ENCODE results near the gene NINJ1. TPM values are rescaled to one million over a fixed set of nuclear protein-coding genes. Genes with fewer than 3 reads are reported as not detected.
A peak's percentile ranks its signal among the peaks of the same experiment; 100 is the strongest.

The NINJ1 gene
- total and polyA plus RNA-seq, 2 donors (not counting 3 experiments of a cell fraction or from before 2014, with no cell fraction given) = 31.5 to 57.7 TPM

DNA sequence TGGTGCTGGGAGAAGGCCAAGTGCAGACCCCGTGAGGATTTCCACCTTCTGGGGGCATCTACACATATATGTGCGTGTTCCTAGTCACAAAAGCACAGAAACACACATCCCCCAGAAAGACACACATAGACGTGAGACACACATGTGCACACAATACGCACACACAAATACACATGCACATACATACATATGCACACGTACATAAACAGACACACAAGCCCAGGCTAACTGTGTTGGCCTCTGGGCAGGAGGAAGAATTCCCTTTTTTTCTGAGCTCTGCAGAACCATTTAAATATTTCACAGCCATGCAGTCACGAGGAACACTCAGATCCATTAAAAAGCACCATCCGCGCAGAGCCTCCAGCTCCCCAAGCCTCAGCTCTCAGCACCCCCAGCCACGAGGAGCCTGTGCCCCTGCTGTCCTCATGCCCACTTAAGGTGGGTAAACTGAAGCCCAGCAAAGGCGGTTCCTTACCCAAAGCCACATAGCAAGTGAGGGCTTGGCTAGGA, 5.3 kb downstream of the NINJ1 start:
- CTCF ChIA-PET = interaction anchor here (0.9 to 5.7 kb wide), 8 partner anchors 9 to 125 kb away, joined by 3 to 52 read pairs (median 5); partner anchors contain the start of gene CARD19
- POLR2A ChIA-PET = interaction anchor here (1.5 to 1.8 kb wide), 2 partner anchors 9 to 438 kb away, joined by 3 to 9 read pairs; no protein-coding TSS in a partner anchor

More for the DNA sequence above, 5.3 kb downstream of the NINJ1 start:
- H3K27me3 ChIP-seq (ENCODE audit: control insufficient read depth in 2 of 2, insufficient read depth in 2 of 2, low read length in 2 of 2) = no peaks in the 10 kb centered on the region
- intact Hi-C loops (cut with micrococcal nuclease) = loop anchor here (1.0 kb wide), 1 partner anchor 8 kb away; no protein-coding TSS in a partner anchor
- FAIRE-seq (no peak), DNase-seq (ENCODE audit: low read depth, low spot score) (no peak)
- H4K20me1 ChIP-seq (replicated peaks; ENCODE audit: control insufficient read depth, extremely low read depth, insufficient read depth, low read length) = no peaks in the 10 kb centered on the region
- H3K4me2 ChIP-seq (ENCODE audit: insufficient read depth, low read length) = no peak overlapping the region
- no peaks in the 10 kb centered on the region for H3K9me3 ChIP-seq (replicated peaks; ENCODE audit: control insufficient read depth, insufficient read depth, low read length)
- TF ChIP-seq FOS (IDR thresholded peaks at IDR 0.05; ENCODE audit: borderline replicate concordance, insufficient read depth, low read length) (no peak), EZH2 (IDR thresholded peaks at IDR 0.05; ENCODE audit: borderline replicate concordance, low read depth, low read length, severe bottlenecking) (no peak), POLR2AphosphoS5 (IDR thresholded peaks at IDR 0.05; ENCODE audit: insufficient read depth, low read depth, low read length) (no peak), JUN (IDR thresholded peaks at IDR 0.05; ENCODE audit: borderline replicate concordance, insufficient read depth, insufficient read length, low read depth) (no peak), POLR2A (IDR thresholded peaks at IDR 0.05; ENCODE audit: low read depth, low read length) (no peak), MYC (IDR thresholded peaks at IDR 0.05; ENCODE audit: low read depth, low read length) (no peak), GATA2 (IDR thresholded peaks at IDR 0.05; ENCODE audit: insufficient read depth, insufficient read length, low read depth, low read length) (no peak)
- TF ChIP-seq, protein P1, sequence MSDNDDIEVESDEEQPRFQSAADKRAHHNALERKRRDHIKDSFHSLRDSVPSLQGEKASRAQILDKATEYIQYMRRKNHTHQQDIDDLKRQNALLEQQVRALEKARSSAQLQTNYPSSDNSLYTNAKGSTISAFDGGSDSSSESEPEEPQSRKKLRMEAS (IDR thresholded peaks at IDR 0.05; ENCODE audit: insufficient read depth, insufficient read length) = no peak
- TF ChIP-seq, protein P2, sequence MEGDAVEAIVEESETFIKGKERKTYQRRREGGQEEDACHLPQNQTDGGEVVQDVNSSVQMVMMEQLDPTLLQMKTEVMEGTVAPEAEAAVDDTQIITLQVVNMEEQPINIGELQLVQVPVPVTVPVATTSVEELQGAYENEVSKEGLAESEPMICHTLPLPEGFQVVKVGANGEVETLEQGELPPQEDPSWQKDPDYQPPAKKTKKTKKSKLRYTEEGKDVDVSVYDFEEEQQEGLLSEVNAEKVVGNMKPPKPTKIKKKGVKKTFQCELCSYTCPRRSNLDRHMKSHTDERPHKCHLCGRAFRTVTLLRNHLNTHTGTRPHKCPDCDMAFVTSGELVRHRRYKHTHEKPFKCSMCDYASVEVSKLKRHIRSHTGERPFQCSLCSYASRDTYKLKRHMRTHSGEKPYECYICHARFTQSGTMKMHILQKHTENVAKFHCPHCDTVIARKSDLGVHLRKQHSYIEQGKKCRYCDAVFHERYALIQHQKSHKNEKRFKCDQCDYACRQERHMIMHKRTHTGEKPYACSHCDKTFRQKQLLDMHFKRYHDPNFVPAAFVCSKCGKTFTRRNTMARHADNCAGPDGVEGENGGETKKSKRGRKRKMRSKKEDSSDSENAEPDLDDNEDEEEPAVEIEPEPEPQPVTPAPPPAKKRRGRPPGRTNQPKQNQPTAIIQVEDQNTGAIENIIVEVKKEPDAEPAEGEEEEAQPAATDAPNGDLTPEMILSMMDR (IDR thresholded peaks at IDR 0.05; ENCODE audit: extremely low read depth in 1 of 2, insufficient read depth in 1 of 2, low read depth in 1 of 2, low read length in 2 of 2) = no peak
- BruUV-seq (replicated peaks) = no TSS peak
- dilution Hi-C loops (cut with MboI; ENCODE audit: extremely low pct_ligation_motif_present, low sequenced_read_pairs) = no loop called here
- no peak overlapping the region for H2AFZ ChIP-seq (ENCODE audit: low read depth, low read length)
- H3K36me3 ChIP-seq (ENCODE audit: control insufficient read depth in 2 of 2, extremely low read depth in 1 of 2, insufficient read depth in 2 of 2, low read length in 2 of 2) = peaks cover 0 to 8% of the 10 kb centered on the region in 2 experiments
- no peak overlapping the region for H3K4me3 ChIP-seq (replicated peaks in 1 of 3; ENCODE audit: insufficient read depth in 1 of 3, low read depth in 1 of 3, low read length in 3 of 3)
- H3K4me1 ChIP-seq (ENCODE audit: control insufficient read depth, extremely low read depth, insufficient read depth, low read length) = peaks cover 65% of the 10 kb centered on the region
- no peak overlapping the region for H3K9ac ChIP-seq (replicated peaks; ENCODE audit: extremely low read depth, insufficient read depth, low read length)
- H3K79me2 ChIP-seq (ENCODE audit: control insufficient read depth, insufficient read depth, low read length) = peaks cover 13% of the 10 kb centered on the region
- no peaks in the 10 kb centered on the region for H3K9me1 ChIP-seq (replicated peaks; ENCODE audit: control insufficient read depth, extremely low read depth, insufficient read depth, low read length)
- peak overlapping the region; percentile 51 for H3K27ac ChIP-seq (ENCODE audit: insufficient read depth, low read depth, low read length)
